ENCODE results near the gene DISC1.
"Not testable (repeated sequence)": the region's sequence is repeated elsewhere in the genome, so short reads cannot be mapped to it uniquely, and the experiment has no call there.

Gene DISC1

DNA sequence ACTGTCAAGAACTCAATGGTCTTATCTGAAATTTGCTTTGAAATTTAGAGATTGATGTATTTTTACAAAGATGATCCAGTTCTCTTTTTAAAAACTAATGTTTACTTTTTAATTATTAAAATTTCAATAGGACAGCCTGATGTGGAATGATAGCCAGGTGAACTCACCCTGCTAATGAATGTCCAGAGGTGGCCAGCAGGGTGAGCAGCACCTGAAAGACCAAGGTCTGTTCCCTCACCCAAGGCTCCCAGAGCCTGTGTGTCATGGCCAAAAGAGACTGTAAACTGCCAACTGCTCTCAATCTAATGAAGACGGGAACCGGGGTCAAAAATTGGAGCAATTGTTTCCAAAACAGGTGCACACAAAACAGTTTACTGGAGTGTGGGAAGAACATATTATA lies 340.4 kb downstream of the DISC1 start:
- Histone ChIP-seq H3K4me1 (ENCODE audit: insufficient read depth, low read length, severe bottlenecking) (no peaks in the 10 kb centered on the region), H3K27ac (ENCODE audit: low read depth, low read length, poor library complexity, severe bottlenecking) (no peak overlapping the region), H3K9me2 (ENCODE audit: low read depth, low read length) (no peaks in the 10 kb centered on the region), H3K9ac (ENCODE audit: low read length) (no peak overlapping the region), H3K27me3 (ENCODE audit: insufficient read depth, low read length) (no peaks in the 10 kb centered on the region), H2AFZ (ENCODE audit: low read length) (no peak overlapping the region), H3K79me2 (ENCODE audit: insufficient read depth, low read length) (no peaks in the 10 kb centered on the region), H3K4me3 (ENCODE audit: low read depth, low read length, poor library complexity, severe bottlenecking) (no peak overlapping the region), H4K20me1 (ENCODE audit: insufficient read depth, low read length) (no peaks in the 10 kb centered on the region), H3F3A (ENCODE audit: insufficient read depth, low read length) (no peaks in the 10 kb centered on the region), H3K4me2 (ENCODE audit: low read length) (no peak overlapping the region), H3K9me3 (ENCODE audit: low read length) (no peaks in the 10 kb centered on the region), H3K36me3 (ENCODE audit: insufficient read depth, low read length) (no peaks in the 10 kb centered on the region)
- TF ChIP-seq CTCF (IDR thresholded peaks at IDR 0.05; ENCODE audit: low read length) (no peak), EZH2 (IDR thresholded peaks at IDR 0.05; ENCODE audit: borderline replicate concordance, low read length) (no peak)

- H3K36me3 ChIP-seq (ENCODE audit: insufficient read depth, low read length) = no peaks in the 10 kb centered on the region
- no peaks in the 10 kb centered on the region for H4K20me1 ChIP-seq (ENCODE audit: insufficient read depth, low read length)
- H3K27me3 ChIP-seq (ENCODE audit: insufficient read depth, low read length) = no peaks in the 10 kb centered on the region
- H3K4me1 ChIP-seq (ENCODE audit: insufficient read depth, low read length, severe bottlenecking) = no peaks in the 10 kb centered on the region
- TF ChIP-seq CTCF (IDR thresholded peaks at IDR 0.05; ENCODE audit: low read length) = no peak
- H3K9me3 ChIP-seq (ENCODE audit: low read length) = no peaks in the 10 kb centered on the region
- no peaks in the 10 kb centered on the region for H3K79me2 ChIP-seq (ENCODE audit: insufficient read depth, low read length)
- H3K9me2 ChIP-seq (ENCODE audit: low read depth, low read length) = no peaks in the 10 kb centered on the region
- H3K4me2 ChIP-seq (ENCODE audit: low read length) = no peak overlapping the region
- H3K4me3 ChIP-seq (ENCODE audit: low read depth, low read length, poor library complexity, severe bottlenecking) = no peak overlapping the region
- no peaks in the 10 kb centered on the region for H3F3A ChIP-seq (ENCODE audit: insufficient read depth, low read length)
- H3K9ac ChIP-seq (ENCODE audit: low read length) = no peak overlapping the region
- no peak overlapping the region for H2AFZ ChIP-seq (ENCODE audit: low read length)
- no peak overlapping the region for H3K27ac ChIP-seq (ENCODE audit: low read depth, low read length, poor library complexity, severe bottlenecking)
These were observed 342.5 kb downstream of the DISC1 start for GRCh38 chr1:231969076-231969475.

GRCh38 chr1:231969761-231970160 lies 343.2 kb downstream of the DISC1 start:
- H3F3A ChIP-seq (ENCODE audit: insufficient read depth, low read length); H3K79me2 ChIP-seq (ENCODE audit: insufficient read depth, low read length); H3K4me2 ChIP-seq (ENCODE audit: low read length); H4K20me1 ChIP-seq (ENCODE audit: insufficient read depth, low read length); H2AFZ ChIP-seq (ENCODE audit: low read length); H3K36me3 ChIP-seq (ENCODE audit: insufficient read depth, low read length); H3K9me2 ChIP-seq (ENCODE audit: low read depth, low read length); H3K27ac ChIP-seq (ENCODE audit: low read depth, low read length, poor library complexity, severe bottlenecking); H3K9ac ChIP-seq (ENCODE audit: low read length); H3K4me3 ChIP-seq (ENCODE audit: low read depth, low read length, poor library complexity, severe bottlenecking); H3K4me1 ChIP-seq (ENCODE audit: insufficient read depth, low read length, severe bottlenecking); H3K27me3 ChIP-seq (ENCODE audit: insufficient read depth, low read length); H3K9me3 ChIP-seq (ENCODE audit: low read length): not testable (repeated sequence)

- Histone ChIP-seq H3K4me3 (ENCODE audit: low read depth, low read length, poor library complexity, severe bottlenecking) (no peak overlapping the region), H3K4me2 (ENCODE audit: low read length) (no peak overlapping the region), H3K9me3 (ENCODE audit: low read length) (no peaks in the 10 kb centered on the region), H3K4me1 (ENCODE audit: insufficient read depth, low read length, severe bottlenecking) (no peaks in the 10 kb centered on the region), H3K36me3 (ENCODE audit: insufficient read depth, low read length) (no peaks in the 10 kb centered on the region), H3K9me2 (ENCODE audit: low read depth, low read length) (no peaks in the 10 kb centered on the region), H2AFZ (ENCODE audit: low read length) (no peak overlapping the region), H3K27me3 (ENCODE audit: insufficient read depth, low read length) (no peaks in the 10 kb centered on the region), H3K27ac (ENCODE audit: low read depth, low read length, poor library complexity, severe bottlenecking) (no peak overlapping the region), H3K9ac (ENCODE audit: low read length) (no peak overlapping the region), H3F3A (ENCODE audit: insufficient read depth, low read length) (no peaks in the 10 kb centered on the region), H4K20me1 (ENCODE audit: insufficient read depth, low read length) (no peaks in the 10 kb centered on the region), H3K79me2 (ENCODE audit: insufficient read depth, low read length) (no peaks in the 10 kb centered on the region)
- TF ChIP-seq CTCF (IDR thresholded peaks at IDR 0.05; ENCODE audit: low read length) (no peak), EZH2 (IDR thresholded peaks at IDR 0.05; ENCODE audit: borderline replicate concordance, low read length) (no peak)
These were observed 344.1 kb downstream of the DISC1 start for GRCh38 chr1:231970684-231971083.

Measured in OCI-LY1 (cell line).